Stomach (tissue), 9 donors: Measurements from ENCODE around the gene MRPS31. TPM values are rescaled to one million over a fixed set of nuclear protein-coding genes. Genes with fewer than 3 reads are reported as not detected.

Source experiments
- DNase-seq, 2 donors: peaks; one replicate each; pipeline versions ENCODE4 v3.0.0 to v3.0.0-alpha.2; 2013 to 2019
- H3K27ac ChIP-seq, 5 donors: fragments of 200-600 bp in 4 of 5; sonication (generic) in 4 of 5; one replicate each; pipeline ENCODE4 v1.5.1; 2013 to 2019; ENCODE audit warnings: mild to moderate bottlenecking in 1 of 5, moderate library complexity in 1 of 5
- H3K27me3 ChIP-seq, 3 donors: fragments of 200-600 bp; sonication (generic); one replicate each; pipeline ENCODE4 v1.5.1; 2017 to 2019; ENCODE audit warnings: mixed run types in 1 of 3
- H3K36me3 ChIP-seq, 4 donors: fragments of 200-600 bp; sonication (generic); 1 replicate in 3 of 4; 2 replicates in 1 of 4; pipeline ENCODE4 v1.5.1; 2016 to 2019
- H3K4me1 ChIP-seq, 4 donors: fragments of 200-600 bp; sonication (generic); one replicate each; pipeline ENCODE4 v1.5.1; 2016 to 2019
- H3K4me3 ChIP-seq, 4 donors: fragments of 200-600 bp; sonication (generic) in 3 of 4; one replicate each; pipeline ENCODE4 v1.5.1; 2016 to 2019; ENCODE audit warnings: mild to moderate bottlenecking in 1 of 4
- H3K9me3 ChIP-seq, 4 donors: fragments of 200-600 bp; sonication (generic); one replicate each; pipeline ENCODE4 v1.5.1; 2016 to 2019
- CTCF ChIP-seq, 7 experiments: fragments of 450-650 bp in 4 of 7; fragments of 200-600 bp in 3 of 7; sonication (generic) in 3 of 7; IDR thresholded peaks; one replicate each; pipeline ENCODE4 v1.5.1; 2016 to 2019; ENCODE audit warnings: antibody characterized with exemption in 7 of 7, control low read depth in 2 of 7, mild to moderate bottlenecking in 1 of 7
- EP300 ChIP-seq: sonication (generic); formaldehyde crosslinking; IDR thresholded peaks from one replicate; pipeline ENCODE4 v1.6.1; 2017; ENCODE audit warnings: antibody characterized with exemption
- POLR2A ChIP-seq, 4 donors: fragments of 450-650 bp; IDR thresholded peaks; one replicate each; pipeline ENCODE4 v1.6.1; 2016; ENCODE audit warnings: antibody characterized with exemption in 4 of 4, control low read depth in 2 of 4, mild to moderate bottlenecking in 1 of 4, moderate library complexity in 1 of 4
- POLR2AphosphoS5 ChIP-seq, 3 donors: sonication (generic); formaldehyde crosslinking; IDR thresholded peaks; one replicate each; pipeline ENCODE4 v1.6.1; 2016; ENCODE audit warnings: antibody characterized with exemption in 3 of 3
- WGBS, 5 donors: extraction: QIAGEN DNeasy Blood & Tissue Kit in 3 of 5; methylation state at CpG; one replicate each; pipeline versions ENCODE4 v1.1.5 to v1.1.7; 2013 to 2018; 5-methylcytosine and 5-hydroxymethylcytosine counted together
- intact Hi-C: fragments of 100-400 bp; cut with DNase I; formaldehyde crosslinking; loops from one replicate; pipeline ENCODE4 v1.15.1; 2023; ENCODE audit warnings: low total_unique reads
- polyA plus RNA-seq, 3 donors: library from polyadenylated mRNA; stranded (reverse); fragments of 200-250 nt; gene quantifications; one replicate each; pipeline ENCODE4 v1.2.3, GENCODE V29; 2013
- small RNA-seq, 4 donors: library from RNA; depleted of rRNA; stranded (forward); fragments of <200 nt; gene quantifications; one replicate each; pipeline ENCODE3, GENCODE V24; 2016
- total RNA-seq, 5 donors: library from RNA; depleted of rRNA; stranded (reverse); fragments of >200 nt; gene quantifications; one replicate each; pipeline versions ENCODE4 v1.1.0 to v1.2.3, GENCODE V29; 2014 to 2016
- donor health status: healthy with polysubstance abuse.
- donor health status: Bipolar disorder and iron deficiency.
- donor health status: healthy.

The MRPS31 gene
- total and polyA plus RNA-seq, 8 donors: 6.2 to 43.8 (median 24.9) TPM

DNA sequence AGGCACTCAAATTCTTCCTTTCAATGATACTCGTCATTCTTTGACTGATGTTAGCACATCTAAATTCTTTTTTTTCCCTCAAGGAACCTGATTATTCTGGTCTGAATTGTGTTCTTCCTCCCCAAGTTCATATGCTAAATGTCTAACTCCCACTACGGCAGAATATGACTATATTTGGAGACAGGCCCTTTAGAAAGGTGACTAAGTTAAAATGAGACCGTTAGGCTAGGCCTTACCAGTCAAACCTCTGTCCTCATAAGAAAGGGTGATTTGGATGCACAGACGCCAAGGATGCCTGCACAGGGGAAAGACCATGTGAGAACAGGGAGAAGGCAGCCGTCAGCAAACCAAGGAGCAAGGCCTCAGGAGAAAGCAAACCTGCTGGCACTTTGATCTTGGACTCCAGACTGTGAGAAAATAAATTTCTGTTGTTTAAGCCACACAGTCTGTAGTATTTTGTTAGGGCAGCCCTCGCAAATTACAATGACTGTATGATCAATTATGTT lies 91.5 kb downstream of the MRPS31 start:
- no peaks in the 10 kb centered on the region for H3K9me3 ChIP-seq
- TF ChIP-seq EP300: no peak
- TF ChIP-seq POLR2A (IDR thresholded peaks at IDR 0.05): no peak
- TF ChIP-seq CTCF (IDR thresholded peaks at IDR 0.05): no peak
- no peak for TF ChIP-seq POLR2AphosphoS5 (IDR thresholded peaks at IDR 0.05)
- H3K36me3 ChIP-seq: no peaks in the 10 kb centered on the region
- H3K27ac ChIP-seq: no peak overlapping the region
- peaks cover 0 to 21% (median 6%) of the 10 kb centered on the region in 4 donors for H3K4me1 ChIP-seq
- H3K4me3 ChIP-seq: no peak overlapping the region
- intact Hi-C loops: no loop called here
- no peak for DNase-seq
- no peaks in the 10 kb centered on the region for H3K27me3 ChIP-seq
- 92 to 96% (median 96%) methylated on average over 6 of the region's 6 CpGs for WGBS, 5 donors

Small RNA genes within 50 kb of the gene (small RNA-seq; reads per million reads assigned to genes)
- gene MIR320D1: 0 reads per million in 4 donors
- gene MIR621: 0 reads per million in 4 donors
- gene RF00017: 0 reads per million in 4 donors

Other genes with a start within 250 kb of the MRPS31 start
- gene FOXO1, start 104.5 kb downstream of the MRPS31 start, total RNA-seq: 10 to 100 TPM; 12.9 to 43.7 (median 26.6) TPM
- gene FOXO1, start 104.5 kb downstream of the MRPS31 start, polyA plus RNA-seq: 1 to 10 TPM; 4.2 to 9.9 (median 7.8) TPM
- 10 to 100 TPM in 2 of 5 donors, 1 to 10 TPM in 1, under 1 TPM in 1, not detected in 1; 0.58 to 12.6 (median 10.9) TPM for gene SLC25A15, start 18.4 kb upstream of the MRPS31 start, total RNA-seq
- gene SLC25A15, start 18.4 kb upstream of the MRPS31 start, polyA plus RNA-seq: 1 to 10 TPM; 1.2 to 7.3 (median 5.7) TPM
- 100 to 1,000 TPM in 1 of 5 donors, 10 to 100 TPM in 4; 13.3 to 113 (median 49.7) TPM for gene ELF1, start 248.1 kb upstream of the MRPS31 start, total RNA-seq
- 10 to 100 TPM; 10.9 to 31.8 (median 19.8) TPM for gene ELF1, start 248.1 kb upstream of the MRPS31 start, polyA plus RNA-seq